BE2C (cell line): Measurements from ENCODE around the gene SVEP1.
"Not testable (repeated sequence)": the region's sequence is repeated elsewhere in the genome, so short reads cannot be mapped to it uniquely, and the experiment has no call there.

Experiments used
- DNase-seq: peaks from one replicate; pipeline ENCODE4 v3.0.0-alpha.2; 2020
- H3K27me3 ChIP-seq: fragments of 250-450 bp; sonication (Bioruptor Pico); 2 replicates; pipeline ENCODE4 v1.5.1; 2020; ENCODE audit warnings: mild to moderate bottlenecking
- H3K36me3 ChIP-seq: fragments of 250-450 bp; sonication (Bioruptor Pico); 2 replicates; pipeline ENCODE4 v1.5.1; 2020; ENCODE audit warnings: mild to moderate bottlenecking
- H3K4me1 ChIP-seq: fragments of 250-450 bp; sonication (Bioruptor Pico); 2 replicates; pipeline ENCODE4 v1.5.1; 2020
- H3K4me3 ChIP-seq: 2 replicates; pipeline ENCODE4 v1.5.1; 2011; ENCODE audit warnings: low read depth, low read length
- H3K9me3 ChIP-seq: fragments of 250-450 bp; sonication (Bioruptor Pico); 2 replicates; pipeline ENCODE4 v1.5.1; 2020
- TF ChIP-seq, protein P1 (sequence below): IDR thresholded peaks from 2 replicates; pipeline ENCODE4 v1.5.1; 2012; ENCODE audit warnings: mild to moderate bottlenecking, low read depth, low read length

SVEP1 gene

DNA sequence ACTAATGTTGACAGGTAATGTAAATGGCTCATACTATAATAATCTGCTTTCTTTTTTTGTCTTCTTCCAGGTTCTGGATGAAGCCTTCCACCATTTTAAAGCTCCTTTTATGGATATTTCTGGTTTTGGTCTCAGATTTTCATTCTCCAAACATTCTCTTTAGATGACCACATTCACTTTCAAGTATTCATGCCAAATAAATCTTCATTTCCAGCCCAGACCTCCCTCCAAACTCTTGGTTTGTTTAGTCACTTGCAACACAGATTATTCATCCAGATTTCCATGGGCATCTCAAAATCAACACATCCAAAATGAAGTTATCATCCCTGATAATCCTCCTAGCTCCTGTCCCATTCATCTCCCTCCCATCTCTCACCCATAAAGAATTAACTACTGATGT is 40.3 kb upstream of the SVEP1 start:
- H3K27me3 ChIP-seq, result no peaks in the 10 kb centered on the region; the same call in 1 of the 2 replicates
- no peaks in the 10 kb centered on the region for H3K4me1 ChIP-seq
- no peak for DNase-seq
- no peaks in the 10 kb centered on the region for H3K36me3 ChIP-seq
- TF ChIP-seq, protein P1, sequence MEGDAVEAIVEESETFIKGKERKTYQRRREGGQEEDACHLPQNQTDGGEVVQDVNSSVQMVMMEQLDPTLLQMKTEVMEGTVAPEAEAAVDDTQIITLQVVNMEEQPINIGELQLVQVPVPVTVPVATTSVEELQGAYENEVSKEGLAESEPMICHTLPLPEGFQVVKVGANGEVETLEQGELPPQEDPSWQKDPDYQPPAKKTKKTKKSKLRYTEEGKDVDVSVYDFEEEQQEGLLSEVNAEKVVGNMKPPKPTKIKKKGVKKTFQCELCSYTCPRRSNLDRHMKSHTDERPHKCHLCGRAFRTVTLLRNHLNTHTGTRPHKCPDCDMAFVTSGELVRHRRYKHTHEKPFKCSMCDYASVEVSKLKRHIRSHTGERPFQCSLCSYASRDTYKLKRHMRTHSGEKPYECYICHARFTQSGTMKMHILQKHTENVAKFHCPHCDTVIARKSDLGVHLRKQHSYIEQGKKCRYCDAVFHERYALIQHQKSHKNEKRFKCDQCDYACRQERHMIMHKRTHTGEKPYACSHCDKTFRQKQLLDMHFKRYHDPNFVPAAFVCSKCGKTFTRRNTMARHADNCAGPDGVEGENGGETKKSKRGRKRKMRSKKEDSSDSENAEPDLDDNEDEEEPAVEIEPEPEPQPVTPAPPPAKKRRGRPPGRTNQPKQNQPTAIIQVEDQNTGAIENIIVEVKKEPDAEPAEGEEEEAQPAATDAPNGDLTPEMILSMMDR, result no peak
- no peak overlapping the region for H3K4me3 ChIP-seq
- no peaks in the 10 kb centered on the region for H3K9me3 ChIP-seq

DNA sequence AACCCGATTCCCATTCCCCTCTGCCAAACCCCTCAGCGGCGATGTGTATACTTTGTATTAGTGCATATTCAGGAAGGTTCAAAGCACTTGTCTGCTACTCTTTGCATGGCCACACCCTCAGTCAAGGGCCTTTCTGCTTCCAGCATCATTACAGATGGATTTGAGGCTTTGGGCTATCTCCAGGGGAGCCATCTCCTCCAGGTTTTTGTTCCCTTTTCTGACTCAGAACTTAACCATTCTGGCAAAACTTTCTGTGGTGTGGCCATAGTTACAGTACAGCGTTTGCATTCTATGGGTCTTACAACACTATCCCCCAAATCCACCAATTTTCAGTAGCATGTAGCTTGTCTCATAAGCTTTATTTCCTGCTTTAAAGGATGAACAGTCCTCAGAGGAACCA is 36.0 kb upstream of the SVEP1 start:
- TF ChIP-seq, protein P1, result no peak

DNA sequence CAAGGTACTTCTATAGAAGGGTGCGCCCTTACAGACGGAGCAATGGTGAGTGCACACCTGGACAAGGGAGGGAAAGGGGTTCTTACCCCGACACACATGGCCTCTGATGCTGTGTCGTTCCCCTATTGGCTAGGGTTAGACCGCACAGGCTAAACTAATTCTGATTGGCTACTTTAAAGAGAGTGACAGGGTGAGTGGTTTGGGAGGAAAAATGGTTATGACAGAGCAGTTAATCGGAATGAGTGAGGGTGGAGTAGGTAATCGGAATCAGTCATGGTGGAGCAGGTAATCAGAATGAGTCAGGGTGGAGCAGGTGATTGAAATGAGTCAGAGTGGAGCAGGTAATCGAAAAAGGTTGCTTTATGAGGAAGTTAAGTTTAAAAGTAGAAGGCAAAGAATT is 35.0 kb upstream of the SVEP1 start:
- H3K4me3 ChIP-seq, DNase-seq, H3K4me1 ChIP-seq, H3K36me3 ChIP-seq, H3K9me3 ChIP-seq: not testable (repeated sequence)
- peaks cover 14% of the 10 kb centered on the region for H3K27me3 ChIP-seq

More for the DNA sequence above, 36.0 kb upstream of the SVEP1 start:
- no peak for DNase-seq
- Histone ChIP-seq H3K36me3 (no peaks in the 10 kb centered on the region), H3K9me3 (no peaks in the 10 kb centered on the region), H3K4me1 (no peaks in the 10 kb centered on the region), H3K4me3 (no peak overlapping the region), H3K27me3 (peaks cover 8% of the 10 kb centered on the region)

DNA sequence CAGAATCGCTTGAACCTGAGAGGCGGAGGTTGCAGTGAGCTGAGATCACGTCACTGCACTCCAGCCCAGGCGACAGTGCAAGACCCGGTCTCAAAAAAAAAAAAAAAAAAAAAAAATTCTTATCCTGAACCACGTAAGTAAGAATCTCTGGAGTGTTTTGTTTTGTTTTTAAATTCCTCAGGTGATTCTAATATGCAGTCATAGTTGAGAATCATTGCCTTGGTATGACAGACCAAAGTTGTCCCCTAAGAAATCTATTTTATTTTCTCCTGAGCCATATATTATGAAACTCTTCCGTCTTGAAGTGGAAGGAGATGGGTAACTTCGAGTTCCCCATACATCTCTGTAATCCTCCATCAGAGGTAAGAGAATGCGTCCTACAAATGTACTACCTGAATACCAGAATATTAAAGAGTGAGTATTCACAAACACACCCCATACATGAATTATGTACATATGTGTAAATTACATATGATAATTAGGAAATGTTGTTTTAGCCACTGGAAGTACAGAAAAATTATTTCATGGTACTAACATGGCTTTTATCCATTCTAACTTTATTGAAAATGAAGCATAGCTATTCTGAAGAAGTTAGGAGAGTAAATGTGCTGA is 26.7 kb upstream of the SVEP1 start:
- no peaks in the 10 kb centered on the region; the same call in 1 of the 2 replicates for H3K4me1 ChIP-seq
- H3K36me3 ChIP-seq, result no peaks in the 10 kb centered on the region
- no peak for DNase-seq
- no peak overlapping the region for H3K4me3 ChIP-seq
- peaks cover 11% of the 10 kb centered on the region for H3K27me3 ChIP-seq
- TF ChIP-seq, protein P1, result no peak
- no peaks in the 10 kb centered on the region for H3K9me3 ChIP-seq

DNA sequence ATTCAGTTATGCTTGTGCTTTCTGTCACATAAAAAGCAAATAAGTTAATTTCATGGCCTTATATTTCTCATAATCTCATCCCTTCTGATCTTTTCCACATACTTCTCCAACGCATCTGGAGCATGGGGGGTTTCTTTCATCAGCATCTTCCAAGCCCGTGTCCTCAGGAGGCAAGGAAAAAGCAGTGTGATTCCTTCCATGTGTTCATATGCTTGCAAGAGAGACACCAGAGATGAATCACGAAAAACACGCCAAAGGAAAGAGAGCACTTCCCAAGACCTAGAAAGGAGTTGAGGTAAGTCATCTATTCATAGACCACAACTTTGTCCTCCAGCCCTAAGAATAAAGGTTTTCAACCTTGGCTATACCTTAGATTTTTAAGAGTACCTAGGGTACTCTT is 26.0 kb upstream of the SVEP1 start:
- peaks cover 5% of the 10 kb centered on the region for H3K4me1 ChIP-seq
- TF ChIP-seq, protein P1, result no peak
- no peaks in the 10 kb centered on the region for H3K36me3 ChIP-seq
- H3K9me3 ChIP-seq, result no peaks in the 10 kb centered on the region
- peaks cover 7% of the 10 kb centered on the region; the same call in 1 of the 2 replicates for H3K27me3 ChIP-seq
- no peak overlapping the region for H3K4me3 ChIP-seq
- no peak for DNase-seq

DNA sequence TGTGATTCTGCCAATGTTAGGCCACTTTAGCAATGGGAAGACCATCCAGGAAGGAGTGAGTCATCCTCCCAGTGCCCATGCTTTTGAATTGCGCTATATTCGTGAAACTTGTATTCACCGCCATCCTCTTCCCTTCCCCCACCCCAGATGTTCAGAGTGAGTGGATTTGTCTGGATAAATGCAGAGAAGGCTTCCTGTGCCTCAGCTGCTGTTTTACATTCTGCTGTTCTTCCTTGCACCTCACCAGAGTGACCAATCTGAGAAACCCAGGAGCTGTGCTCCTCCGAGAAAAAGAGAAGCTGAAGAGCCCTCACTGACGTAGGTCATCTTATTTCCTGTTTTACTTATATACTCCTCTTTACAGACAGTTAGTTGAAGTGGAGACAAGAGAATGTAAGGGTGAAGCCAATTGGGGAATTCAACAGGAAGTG is 24.6 kb upstream of the SVEP1 start:
- no peak overlapping the region for H3K4me3 ChIP-seq
- H3K9me3 ChIP-seq, result no peaks in the 10 kb centered on the region
- no peaks in the 10 kb centered on the region for H3K27me3 ChIP-seq
- H3K36me3 ChIP-seq, result no peaks in the 10 kb centered on the region
- peaks cover 5% of the 10 kb centered on the region for H3K4me1 ChIP-seq
- DNase-seq, result no peak
- TF ChIP-seq, protein P1, result no peak

DNA sequence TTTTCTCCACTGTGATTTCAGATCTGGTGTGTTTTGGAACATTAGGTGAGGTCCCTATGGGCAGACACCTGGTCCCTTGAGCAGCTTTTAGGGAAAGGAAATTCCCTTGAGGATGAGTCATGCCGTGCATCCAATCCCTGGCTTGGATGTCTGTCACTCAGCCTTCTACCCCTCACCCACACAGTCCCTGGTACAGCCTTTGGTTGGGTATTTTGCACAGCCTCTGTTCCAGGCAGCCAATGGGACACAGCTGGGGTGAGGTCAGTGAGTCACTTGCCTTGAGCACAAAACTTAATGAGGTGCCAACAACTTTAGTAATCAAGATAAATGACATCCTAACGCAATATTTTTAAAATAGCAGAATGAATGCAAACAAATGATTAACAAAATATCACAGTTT is 22.7 kb upstream of the SVEP1 start:
- Histone ChIP-seq H3K36me3 (no peaks in the 10 kb centered on the region), H3K4me3 (no peak overlapping the region), H3K9me3 (no peaks in the 10 kb centered on the region), H3K4me1 (peaks cover 5% of the 10 kb centered on the region), H3K27me3 (no peaks in the 10 kb centered on the region)
- no peak for DNase-seq
- TF ChIP-seq, protein P1, result no peak
